ENCODE data around the gene RBM8A.

Gene RBM8A

DNA sequence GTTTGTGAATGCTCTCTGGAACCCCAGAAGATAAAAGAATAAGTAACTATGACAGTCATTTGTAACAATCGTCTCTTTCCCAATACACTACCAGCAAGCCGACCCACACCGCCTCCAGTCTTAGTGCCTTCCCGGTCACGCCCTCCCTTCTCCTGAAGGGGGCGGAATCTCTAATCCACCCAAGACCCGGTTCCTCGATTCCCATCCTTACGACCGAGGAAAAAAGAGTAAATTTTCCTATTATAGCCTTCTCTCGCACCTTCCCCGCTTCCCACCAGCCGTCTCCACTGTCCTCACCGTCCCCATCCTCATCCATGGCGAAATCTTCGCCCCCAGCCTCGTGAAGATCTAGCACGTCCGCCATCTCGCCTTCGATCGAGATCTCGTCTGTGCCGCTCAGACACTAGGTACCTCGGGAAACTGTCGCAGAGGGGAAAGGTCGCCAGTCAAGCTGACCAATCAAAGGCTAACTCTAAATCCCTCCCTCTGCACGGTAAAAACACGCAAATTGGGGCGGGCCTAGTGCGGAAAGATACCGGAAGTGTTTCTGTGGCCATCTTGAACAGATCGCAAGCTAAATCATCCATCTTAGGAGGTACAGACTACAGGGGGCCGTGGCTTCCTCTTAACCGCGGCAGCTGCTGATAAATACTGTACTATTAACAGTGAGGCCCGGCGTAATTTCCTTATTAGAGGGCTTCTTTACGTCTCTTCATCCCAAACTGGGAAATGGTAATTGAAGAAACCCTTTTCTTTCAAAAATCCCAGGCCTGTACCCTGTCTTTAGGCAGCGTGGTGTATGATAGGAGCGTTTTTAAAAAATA is at the start of gene RBM8A:
Gene RBM8A (minus strand): TSS at position 422 of the 824 bp plus-strand sequence. CDS start 58 bp downstream, at position 364.
- in situ Hi-C loops (cut with MboI; ENCODE audit: low sequenced_read_pairs): no loop called here

DNA sequence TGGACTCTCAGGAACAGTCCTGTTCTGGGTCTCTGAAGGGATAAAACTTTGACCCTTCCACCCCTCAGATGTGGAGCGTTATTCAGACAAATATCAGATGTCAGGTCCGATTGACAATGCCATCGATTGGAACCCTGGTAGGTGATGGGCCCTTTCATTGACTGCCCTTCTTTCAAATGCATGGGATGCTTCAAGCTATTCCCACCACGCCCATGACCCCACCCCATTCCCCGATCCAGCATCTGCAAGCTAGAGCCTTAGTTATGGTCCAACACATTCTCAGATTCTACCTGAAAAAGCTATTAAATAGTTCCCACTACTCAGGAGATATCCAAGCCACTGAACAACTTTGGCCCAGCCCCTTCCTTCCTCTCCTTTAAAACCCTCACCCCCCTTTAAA is 49.7 kb upstream of the RBM8A start:
- in situ Hi-C loops (cut with MboI; ENCODE audit: low sequenced_read_pairs): no loop called here

DNA sequence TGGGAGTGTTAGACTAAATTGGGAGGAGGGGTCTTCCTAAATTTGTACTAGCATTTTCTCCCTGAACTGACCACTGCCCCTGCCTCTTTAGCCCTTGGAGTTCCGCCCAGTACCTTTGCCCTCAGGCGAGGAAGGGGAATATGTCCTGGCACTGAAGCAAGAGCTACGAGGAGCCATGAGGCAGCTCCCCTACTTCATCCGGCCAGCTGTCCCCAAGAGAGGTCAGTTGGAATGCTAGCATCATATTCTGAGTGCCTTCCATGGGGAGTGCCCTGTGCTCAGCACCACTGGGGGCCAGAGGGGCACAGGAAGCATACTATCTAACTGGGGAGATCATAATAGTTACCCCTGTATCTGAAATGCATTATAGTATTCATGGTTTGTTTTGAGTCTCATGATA is 47.9 kb upstream of the RBM8A start:
- in situ Hi-C loops (cut with MboI; ENCODE audit: low sequenced_read_pairs): no loop called here

DNA sequence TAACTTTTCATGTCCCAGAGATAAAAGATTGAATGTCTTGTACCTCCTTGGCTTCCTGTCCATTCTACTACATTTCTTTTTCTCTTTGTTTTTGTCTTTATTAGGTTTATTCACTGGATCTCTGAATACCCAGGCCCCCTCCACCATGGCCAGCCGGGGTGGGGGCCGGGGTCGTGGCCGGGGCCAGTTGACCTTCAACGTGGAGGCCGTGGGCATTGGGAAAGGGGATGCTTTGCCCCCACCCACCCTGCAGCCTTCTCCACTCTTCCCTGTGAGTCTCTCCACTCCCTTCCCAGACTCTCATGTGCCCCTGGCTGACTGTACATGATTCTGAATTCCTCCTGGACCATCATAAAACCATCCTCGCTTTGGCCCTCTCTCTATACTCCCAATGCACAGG is 47.4 kb upstream of the RBM8A start:
- in situ Hi-C loops (cut with MboI; ENCODE audit: low sequenced_read_pairs): no loop called here

DNA sequence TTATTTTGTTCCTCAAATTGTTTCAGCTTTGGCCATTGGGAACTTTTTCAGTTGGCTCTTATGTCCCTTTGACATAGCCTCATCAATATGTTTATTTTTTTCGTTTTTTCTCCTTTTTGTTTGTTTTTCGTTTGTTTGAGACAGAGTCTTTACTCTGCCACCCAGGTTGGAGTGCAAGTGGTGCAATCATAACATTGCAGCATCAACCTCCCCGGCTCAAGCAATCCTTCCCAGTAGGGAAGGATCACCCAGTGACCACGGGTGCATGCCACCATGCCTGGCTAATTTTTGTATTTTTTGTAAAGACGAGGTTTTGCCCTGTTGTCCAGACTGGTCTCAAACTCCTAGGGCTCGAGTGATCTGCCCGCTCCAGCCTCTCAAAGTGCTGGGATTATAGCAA is 45.3 kb upstream of the RBM8A start:
- in situ Hi-C loops (cut with MboI; ENCODE audit: low sequenced_read_pairs): no loop called here

DNA sequence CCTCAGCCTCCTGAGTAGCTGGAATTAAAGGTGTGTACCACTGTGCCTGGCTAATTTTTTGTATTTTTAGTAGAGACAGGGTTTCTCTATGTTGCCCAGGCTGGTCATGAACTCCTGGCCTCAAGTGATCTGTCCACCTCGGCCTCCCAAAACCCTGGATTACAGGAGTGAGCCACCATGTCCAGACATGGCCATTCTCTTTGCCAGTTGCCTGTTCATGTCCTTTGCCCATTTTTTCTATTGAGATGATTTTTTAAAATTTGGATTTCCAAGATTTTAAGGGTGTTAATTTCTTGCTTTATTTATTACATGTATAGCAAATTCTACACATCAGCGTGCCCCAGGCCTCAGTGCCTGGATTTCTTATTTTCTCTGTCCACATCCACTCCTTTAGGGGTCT is 40.0 kb upstream of the RBM8A start:
- in situ Hi-C loops (cut with MboI; ENCODE audit: low sequenced_read_pairs): no loop called here

DNA sequence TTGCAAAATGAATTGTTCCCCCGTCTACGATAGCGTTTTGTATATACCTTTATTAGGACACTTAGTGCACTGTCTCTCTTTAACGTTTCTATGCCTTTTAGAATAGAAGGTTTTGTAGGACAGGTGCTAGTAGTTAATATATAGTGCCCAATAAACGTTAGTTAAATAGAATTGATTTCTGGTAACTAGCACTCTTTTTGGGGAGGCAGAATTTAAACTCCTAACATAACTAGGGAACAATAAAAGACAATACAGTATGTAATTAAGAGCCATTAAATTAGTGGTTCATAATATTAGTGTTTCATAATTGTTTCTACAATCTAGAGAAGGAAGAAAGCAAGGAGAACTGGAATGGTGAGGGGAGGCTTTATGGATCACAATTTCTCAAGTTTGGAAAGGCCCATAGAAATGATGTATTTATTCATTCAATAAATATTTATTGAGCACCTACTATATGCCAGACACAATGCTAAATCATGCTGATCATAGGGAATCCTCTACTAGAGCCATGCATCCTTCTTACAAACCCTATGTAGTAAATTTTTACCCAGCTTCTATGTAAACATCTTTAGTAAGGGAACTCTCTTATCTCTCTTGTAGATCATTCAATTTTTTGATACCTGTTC is 37.9 kb upstream of the RBM8A start:
- in situ Hi-C loops (cut with MboI; ENCODE audit: low sequenced_read_pairs): no loop called here

DNA sequence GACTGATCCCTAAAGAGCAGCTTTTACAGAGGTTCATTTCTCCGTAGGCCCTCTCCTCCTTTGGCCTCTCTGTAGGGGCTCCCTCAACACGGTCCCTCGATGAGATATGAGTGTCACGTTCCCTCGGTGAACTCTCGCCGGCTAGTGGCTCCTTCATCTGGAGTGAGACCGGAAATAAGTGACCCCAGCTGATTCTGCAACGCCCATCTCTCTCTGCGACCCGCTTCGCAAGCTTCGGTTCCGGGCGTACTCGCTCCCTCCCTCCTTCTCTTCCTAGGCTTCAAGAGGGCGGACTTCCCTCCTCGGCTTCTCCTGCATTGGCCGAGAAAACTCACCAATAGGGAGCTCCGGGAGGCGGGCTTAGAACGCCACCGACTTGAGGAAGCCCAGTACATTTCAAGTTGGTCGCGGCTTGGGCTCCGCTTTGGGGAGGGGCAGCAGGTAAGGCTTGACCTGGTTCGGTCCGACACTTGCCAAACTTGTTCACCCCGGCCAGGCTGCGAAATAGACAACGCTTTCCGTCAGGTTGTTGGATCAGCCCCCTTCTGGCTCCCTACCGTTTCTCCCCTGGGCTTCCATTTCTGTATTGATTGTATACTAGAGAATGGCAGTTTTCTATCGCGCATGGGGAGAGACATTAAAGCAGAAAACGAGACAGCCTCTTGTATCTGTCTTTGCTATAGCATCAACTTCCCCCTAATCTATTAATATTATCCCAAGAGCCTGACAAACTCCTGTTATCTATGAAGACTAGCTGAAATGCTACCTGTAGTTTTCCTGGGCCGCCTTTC is 37.2 kb upstream of the RBM8A start, which contains the start of the genes ANKRD34A and POLR3GL:
Gene ANKRD34A (minus strand): TSS at position 248 of the 791 bp plus-strand sequence. CDS start 2,816 bp downstream, outside the sequence.
Gene POLR3GL (plus strand): TSS at position 363 of the 791 bp plus-strand sequence. CDS start 10,176 bp downstream, outside the sequence.
- in situ Hi-C loops (cut with MboI; ENCODE audit: low sequenced_read_pairs): no loop called here

DNA sequence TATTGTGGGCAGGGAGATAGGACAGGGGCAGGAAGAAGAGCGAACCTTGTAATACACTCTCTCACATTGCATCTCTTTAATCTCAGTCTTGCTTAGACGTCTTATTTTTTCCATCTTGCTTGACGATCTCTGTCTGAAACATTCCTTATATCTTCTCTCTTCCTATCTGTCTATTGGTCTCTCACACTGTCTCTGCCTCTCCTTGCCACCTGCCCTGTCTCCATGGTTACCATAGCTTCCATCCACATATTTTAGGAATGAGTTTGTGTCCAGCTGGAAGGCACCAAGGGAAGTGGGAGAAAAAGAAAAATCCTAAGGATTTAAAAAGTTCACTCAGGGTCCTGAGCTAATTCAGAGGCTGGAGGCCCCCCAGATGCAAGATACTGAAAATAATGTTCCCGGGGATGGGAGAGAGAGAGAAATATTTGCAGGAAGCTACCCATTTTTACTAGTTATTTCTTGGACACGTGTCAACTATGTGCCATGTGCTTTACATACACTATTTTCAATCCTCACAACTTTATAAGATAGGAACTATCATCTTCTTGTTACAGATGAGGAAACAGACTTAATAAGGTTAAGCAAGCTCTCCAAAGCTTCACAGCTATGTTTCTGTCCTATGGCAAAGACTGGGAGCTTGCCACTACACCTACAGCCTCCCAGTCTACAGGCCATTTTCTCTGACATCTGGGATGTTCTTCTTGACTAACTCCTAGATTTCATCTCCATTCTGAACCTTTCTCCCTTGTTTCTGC is 36.2 kb upstream of the RBM8A start:
- in situ Hi-C loops (cut with MboI; ENCODE audit: low sequenced_read_pairs): no loop called here

DNA sequence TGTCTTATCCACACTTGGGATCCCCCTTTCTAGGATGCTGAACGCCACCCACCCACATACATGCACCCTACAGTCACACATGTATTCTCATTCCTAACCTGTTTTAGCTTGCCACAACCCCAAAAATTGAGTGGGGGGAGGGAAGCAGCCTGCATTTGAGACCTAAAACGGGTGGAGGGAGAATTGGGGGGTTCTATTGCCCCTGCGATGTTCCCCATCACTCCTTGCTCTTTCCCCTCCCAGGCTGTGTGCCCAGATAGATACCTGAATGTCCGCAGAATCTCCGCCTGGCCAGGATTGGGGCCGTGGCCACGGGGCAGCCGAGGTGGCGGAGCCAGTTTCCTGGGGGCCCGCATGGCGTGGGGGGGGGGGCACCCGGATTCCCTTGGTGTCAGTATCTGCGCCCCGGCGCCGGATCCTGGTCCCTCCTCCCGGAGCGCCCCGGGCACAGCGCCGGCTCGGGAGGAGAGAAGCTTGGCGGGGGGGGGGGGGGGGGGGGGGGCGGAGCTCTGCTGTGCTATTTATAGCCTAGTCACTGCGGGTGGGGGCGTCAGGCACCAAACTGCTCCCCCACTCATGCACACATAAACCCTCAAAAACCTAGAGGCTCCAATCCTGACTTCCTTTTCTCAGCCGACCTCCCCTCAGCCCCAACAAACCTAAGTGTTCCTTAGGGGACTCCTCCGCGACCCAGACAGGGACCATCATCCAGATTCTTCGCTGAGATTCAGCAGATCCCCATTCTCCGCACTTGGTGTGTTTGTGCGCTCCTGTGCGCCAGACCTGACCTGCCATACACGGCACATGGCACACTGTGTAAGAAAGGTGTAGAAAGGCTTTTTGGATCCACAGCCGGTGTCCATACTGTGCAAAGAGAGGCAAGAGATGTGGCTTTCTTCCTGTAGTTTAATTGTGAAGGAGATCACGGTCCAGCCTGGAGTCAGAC is 35.1 kb upstream of the RBM8A start:
- in situ Hi-C loops (cut with MboI; ENCODE audit: low sequenced_read_pairs): no loop called here

DNA sequence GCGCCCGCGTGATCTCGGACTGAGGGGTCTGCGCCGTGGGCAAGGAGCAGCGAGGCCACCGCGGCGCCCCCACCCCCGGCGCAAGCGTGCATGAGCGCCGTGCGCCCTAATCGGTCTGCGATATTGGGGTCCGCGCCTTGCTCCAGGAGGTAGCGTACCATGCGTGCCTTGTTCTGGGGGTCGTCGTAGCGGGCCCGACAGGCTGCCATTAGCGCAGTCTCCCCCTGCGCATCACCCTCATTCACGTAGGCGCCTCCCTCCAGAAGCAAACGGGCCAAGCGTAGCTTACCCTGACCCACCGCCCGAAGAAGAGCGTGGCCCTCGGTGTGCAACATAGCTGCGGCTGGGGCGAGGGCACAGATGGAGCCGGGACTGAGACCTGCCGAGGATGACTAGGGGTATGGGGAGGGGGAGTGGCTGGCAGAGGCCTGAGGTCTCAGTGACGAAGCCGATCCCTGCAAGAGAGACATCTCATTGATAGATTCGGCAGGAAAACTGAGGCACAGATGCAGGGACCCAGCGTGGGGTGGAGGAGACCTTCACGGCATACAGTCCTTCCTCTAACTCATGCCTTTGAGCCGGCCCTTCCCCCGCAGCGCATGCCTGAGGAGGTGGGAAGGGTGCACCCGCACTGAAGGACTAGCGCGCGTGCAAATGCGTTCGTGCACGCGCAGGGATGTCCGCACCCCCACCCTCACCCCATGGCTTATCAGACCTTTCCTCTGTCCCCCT is 34.3 kb upstream of the RBM8A start:
- in situ Hi-C loops (cut with MboI; ENCODE audit: low sequenced_read_pairs): no loop called here

DNA sequence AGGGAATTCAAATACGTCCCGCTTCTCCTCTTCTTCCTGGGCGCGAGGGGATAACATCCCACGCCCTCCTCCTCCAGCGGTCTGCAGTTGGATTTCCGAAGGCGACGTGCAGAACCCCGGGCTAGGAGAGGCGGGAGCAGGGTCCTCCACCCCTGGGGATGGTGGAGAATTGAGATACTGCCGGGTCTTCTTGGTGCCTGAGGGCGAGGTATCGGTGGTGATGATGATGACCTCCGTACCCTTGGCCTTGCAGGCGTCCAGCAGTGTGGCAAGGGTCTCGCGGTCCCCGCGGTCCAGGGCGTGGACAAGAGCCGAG is 33.8 kb upstream of the RBM8A start:
- in situ Hi-C loops (cut with MboI; ENCODE audit: low sequenced_read_pairs): no loop called here

DNA sequence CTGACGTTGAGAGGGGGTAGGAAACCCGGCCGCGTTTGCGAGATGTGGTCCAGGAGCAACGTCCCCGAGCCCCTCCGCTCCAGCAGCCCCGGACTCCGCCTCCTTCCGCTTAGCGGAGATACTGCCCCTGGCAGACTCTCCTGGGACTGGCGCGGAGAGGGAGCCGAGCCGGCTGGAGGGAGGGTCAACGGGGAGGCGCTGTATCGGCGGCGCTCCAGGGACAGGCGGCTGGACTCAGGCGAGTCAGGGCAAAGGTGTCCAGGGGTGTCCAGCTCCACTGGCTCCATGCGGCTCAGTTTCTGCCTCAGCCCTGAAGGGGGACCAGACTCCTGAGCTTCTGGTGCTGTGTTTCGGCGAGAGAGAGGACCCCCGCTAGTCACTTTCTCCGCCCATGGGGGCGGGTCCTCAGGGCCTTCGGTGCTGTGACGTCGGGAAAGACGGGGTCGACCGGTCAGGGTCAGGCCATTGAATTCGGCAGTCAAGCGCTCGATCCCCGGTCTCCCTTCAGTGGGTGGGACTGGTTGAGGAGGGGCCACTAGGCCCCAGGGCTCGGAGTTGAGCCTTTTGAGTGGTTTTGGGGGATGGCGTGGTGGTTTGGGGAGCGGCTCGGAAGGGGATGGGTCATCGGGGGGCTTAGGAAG is 33.3 kb upstream of the RBM8A start:
- in situ Hi-C loops (cut with MboI; ENCODE audit: low sequenced_read_pairs): no loop called here

DNA sequence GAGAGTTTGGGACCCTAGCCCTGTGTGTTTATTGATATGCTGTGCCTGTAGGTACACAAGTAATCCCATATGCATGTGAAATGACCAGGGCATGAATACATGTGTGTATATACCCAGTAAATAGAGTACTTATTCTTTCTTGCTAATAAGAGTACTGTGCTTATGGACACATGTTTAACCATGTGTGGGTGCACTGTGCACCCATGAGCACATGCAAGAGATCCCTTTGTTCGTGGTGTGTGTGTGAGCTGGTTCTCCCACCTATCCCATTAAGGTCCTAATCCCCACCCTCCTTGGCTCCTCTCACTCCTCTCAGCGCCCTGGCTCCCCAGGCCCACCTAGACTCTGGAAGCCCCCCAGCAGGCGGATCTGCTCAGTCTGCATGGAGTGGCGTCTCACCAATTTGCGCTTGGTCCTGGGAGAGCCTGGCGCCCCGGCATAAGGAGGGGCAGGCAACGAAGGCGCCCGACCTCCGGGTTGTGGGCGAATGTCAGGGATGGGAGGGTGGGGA is 32.7 kb upstream of the RBM8A start:
- in situ Hi-C loops (cut with MboI; ENCODE audit: low sequenced_read_pairs): no loop called here

DNA sequence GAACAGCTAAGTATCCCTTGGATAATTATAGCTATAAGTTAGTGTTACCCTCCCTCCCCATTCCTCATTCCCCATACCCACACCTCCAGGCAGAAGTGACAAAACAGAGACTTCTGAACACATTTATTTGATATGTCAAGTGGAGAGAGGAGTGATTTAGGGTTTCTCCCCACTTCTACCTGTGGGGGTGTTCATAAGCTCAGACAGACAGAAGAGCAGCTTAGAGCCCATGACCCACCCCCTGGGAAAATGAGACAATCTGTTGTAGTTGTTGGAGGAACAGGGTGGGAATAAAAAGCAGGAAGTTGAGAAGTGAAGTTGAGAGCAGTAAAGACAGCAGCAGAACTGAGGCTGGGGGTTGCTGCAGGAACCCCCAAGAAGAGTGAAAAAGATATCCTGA is 32.0 kb upstream of the RBM8A start:
- in situ Hi-C loops (cut with MboI; ENCODE audit: low sequenced_read_pairs): no loop called here

DNA sequence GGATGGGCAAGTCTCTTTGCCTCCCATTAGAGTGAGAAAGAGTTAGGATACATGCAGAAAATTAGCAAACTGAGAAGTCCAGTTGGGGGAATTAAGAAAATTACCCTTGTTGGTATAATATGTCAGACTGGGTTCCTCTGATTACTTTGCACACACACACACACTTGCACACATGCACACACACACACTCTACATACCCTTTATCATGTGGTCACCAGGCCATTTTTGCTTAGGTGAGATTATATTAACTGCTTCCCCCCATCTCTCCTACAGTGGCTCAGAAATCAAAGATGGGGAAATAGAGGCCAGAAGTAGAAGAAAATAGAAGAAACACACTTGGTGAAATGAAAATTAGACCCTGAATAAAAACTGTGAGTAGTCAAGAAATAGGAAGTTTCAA is 31.4 kb upstream of the RBM8A start:
- in situ Hi-C loops (cut with MboI; ENCODE audit: low sequenced_read_pairs): no loop called here

DNA sequence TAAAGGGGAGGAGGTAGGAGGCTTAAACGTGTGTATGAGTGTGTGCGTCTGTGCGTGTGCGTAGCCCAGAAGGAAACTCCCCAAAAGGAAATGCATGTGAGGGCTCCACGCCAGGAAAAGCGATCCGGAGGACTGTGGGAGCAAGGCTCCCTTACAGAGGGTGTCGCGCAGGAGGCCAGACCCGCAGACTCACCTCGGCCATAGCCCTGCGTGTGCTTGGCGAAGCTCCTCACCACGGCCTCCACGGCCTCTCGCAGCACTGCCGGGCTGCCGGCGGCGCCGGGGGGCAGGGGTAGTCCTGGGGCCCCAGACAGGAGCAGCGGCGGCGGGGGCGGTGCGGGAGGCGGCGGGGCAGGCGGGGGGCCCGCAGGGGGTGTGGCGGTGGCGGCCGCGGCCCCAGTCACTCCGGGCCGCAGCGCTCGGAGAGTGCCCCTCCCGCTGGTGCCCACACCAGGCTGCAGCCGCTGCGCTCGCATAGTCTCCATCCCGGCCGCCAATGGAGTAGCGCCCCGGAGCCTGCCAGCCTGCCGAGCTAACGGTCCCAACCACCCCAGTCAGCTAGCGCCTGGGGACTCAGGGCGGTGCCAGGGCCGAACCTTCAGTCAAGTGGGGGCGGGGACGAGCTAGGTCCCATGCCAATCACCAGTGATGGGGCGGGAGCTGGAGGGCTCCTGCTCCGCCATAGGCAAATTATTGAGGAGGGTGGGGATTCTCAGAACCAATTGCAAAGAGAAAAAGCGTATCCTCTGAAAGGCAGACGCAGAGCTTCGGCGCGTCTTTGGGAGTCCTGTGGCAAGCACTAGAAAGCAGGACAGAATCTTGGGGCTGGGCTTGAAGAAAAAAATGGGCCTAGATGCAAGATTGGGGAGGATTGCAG is 30.4 kb upstream of the RBM8A start, which contains the start of gene LIX1L:
Gene LIX1L (minus strand): TSS at position 575 of the 877 bp plus-strand sequence. CDS start 90 bp downstream, at position 485.
- in situ Hi-C loops (cut with MboI; ENCODE audit: low sequenced_read_pairs): no loop called here
